ENCODE results near the gene CREB5.

The CREB5 gene

DNA sequence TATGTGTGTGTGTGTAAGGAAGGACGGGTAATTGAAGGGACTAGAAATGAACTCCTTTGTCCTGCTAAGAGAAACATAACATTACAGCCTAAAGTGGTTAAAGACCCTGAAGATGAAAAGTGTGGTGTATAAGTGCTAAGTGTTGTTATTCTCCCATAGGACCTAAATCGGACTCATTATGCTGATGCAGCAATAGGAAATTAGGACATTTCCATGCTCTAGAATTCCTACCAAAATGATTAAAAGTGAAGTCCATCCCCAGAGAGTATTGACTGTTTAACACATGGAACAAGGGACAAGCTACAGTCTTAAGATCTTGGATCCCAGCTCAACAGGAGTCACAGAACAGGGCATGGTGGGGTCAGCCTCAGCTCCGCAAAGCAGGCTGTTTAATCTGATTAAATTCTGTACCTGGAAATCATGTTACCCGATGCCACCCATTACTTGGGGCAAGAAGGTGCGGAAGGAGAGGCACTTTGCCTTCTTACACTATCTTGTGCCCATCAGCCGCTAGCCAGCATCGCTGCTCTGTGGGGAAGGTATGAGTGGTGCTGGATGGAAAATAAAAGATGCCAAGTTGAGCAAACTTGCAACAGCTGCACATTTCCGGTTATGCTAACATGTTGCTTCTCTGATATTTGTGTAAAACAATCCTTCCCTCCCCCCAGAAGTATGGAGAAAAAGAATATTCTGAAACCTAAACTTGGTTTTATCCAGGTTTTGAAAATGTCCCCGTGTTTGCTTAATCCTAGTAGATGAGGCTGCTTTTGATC, 100.5 kb downstream of the CREB5 start:
- CTCF ChIA-PET, result no interaction called here
- H3K4me1 Mint-ChIP-seq, result peaks cover 2% of the 10 kb centered on the region
- peaks cover 7% of the 10 kb centered on the region for H3K27me3 Mint-ChIP-seq
- no peak overlapping the region for H3K27ac Mint-ChIP-seq
- no peak overlapping the region for H3K4me3 Mint-ChIP-seq
- H3K36me3 Mint-ChIP-seq, result no peaks in the 10 kb centered on the region
- H3K9me3 Mint-ChIP-seq, result no peaks in the 10 kb centered on the region
- no peak for DNase-seq

DNA sequence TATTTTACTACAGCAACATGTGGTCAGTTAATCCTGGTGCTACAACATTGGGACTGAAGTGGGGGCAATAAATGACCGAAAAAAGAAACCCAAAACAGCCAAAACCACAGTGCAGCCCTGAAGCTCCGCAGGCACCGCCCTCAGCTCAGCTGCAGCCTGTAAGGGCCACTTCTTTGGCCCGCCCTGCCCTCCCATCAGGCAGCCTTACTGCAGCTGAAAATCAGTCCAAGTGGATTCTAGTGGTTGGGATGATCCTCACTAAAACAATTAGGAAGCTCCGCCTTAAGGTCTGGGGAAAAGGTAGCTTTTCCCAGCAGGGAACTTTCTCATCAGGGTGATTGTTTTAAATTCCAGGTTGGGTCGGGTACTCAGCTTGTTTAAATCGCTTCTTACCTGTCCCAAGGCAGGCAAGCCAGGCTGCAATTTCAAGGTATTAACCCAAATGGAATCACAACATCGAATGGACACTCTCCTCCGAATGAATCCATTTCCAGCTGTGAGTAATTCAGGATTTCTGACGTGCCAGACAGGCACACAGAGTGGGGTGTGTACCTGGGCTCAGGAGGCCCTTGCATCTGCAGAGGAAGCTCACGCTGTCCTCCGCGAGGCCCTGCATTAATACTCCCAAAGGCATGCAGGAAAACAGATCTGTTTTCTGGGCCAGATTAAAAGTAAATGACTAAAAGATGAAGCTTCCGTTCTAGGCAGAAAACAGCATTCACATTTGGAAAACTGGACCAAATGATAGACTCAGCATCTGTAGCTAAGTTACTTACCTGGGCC, 104.3 kb downstream of the CREB5 start:
- H3K36me3 Mint-ChIP-seq, result no peaks in the 10 kb centered on the region
- no peak for DNase-seq
- H3K27ac Mint-ChIP-seq, result no peak overlapping the region
- no peak overlapping the region for H3K4me3 Mint-ChIP-seq
- peaks cover 4% of the 10 kb centered on the region for H3K27me3 Mint-ChIP-seq
- H3K4me1 Mint-ChIP-seq, result no peaks in the 10 kb centered on the region
- H3K9me3 Mint-ChIP-seq, result no peaks in the 10 kb centered on the region
- CTCF ChIA-PET, result no interaction called here

GRCh38 chr7:28517206-28517605, 104.9 kb downstream of the CREB5 start:
- Mint-ChIP-seq H3K9me3 (no peaks in the 10 kb centered on the region), H3K36me3 (no peaks in the 10 kb centered on the region), H3K4me1 (no peaks in the 10 kb centered on the region), H3K27me3 (peaks cover 4% of the 10 kb centered on the region), H3K27ac (no peak overlapping the region), H3K4me3 (no peak overlapping the region)
- no peak for DNase-seq
- CTCF ChIA-PET, result no interaction called here

DNA sequence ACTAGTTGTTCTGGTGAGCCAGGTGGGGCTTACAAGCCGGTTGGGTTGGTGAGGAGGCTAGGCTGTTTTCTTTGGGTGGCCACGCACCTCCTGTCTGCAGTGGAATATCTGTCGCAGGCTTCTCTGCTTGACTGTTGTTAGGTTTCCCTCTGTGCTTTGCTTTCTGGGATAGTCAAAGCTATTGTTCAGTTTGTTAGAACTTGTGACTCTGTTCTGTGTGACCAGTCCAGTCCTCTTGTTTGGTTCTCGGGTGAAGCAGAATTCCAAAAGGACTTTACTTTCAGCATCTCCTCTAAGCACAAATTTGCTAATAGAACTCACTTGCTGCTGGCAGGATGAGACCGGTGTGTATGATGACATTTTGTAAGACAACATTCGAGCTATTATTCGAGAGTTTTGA, 105.3 kb downstream of the CREB5 start:
- Mint-ChIP-seq H3K27ac (no peak overlapping the region), H3K27me3 (peaks cover 4% of the 10 kb centered on the region), H3K4me1 (no peaks in the 10 kb centered on the region), H3K9me3 (no peaks in the 10 kb centered on the region), H3K36me3 (no peaks in the 10 kb centered on the region), H3K4me3 (no peak overlapping the region)
- CTCF ChIA-PET, result no interaction called here
- DNase-seq, result no peak

- CTCF ChIA-PET, result no interaction called here
- Mint-ChIP-seq H3K27ac (no peak overlapping the region), H3K9me3 (no peaks in the 10 kb centered on the region), H3K36me3 (no peaks in the 10 kb centered on the region), H3K4me3 (no peak overlapping the region), H3K4me1 (no peaks in the 10 kb centered on the region), H3K27me3 (peaks cover 4% of the 10 kb centered on the region)
- no peak for DNase-seq
Measured at GRCh38 chr7:28520074-28521015, 108.0 kb downstream of the CREB5 start.

GRCh38 chr7:28524978-28525377, 112.7 kb downstream of the CREB5 start:
- H3K4me3 Mint-ChIP-seq, result no peak overlapping the region
- CTCF ChIA-PET, result interaction anchor here (0.7 kb wide), 1 partner anchor 318 kb away, joined by 3 read pairs; no protein-coding TSS in a partner anchor
- no peak for DNase-seq
- H3K9me3 Mint-ChIP-seq, result no peaks in the 10 kb centered on the region
- no peak overlapping the region for H3K27ac Mint-ChIP-seq
- H3K36me3 Mint-ChIP-seq, result no peaks in the 10 kb centered on the region
- peaks cover 4% of the 10 kb centered on the region for H3K27me3 Mint-ChIP-seq
- H3K4me1 Mint-ChIP-seq, result no peaks in the 10 kb centered on the region

DNA sequence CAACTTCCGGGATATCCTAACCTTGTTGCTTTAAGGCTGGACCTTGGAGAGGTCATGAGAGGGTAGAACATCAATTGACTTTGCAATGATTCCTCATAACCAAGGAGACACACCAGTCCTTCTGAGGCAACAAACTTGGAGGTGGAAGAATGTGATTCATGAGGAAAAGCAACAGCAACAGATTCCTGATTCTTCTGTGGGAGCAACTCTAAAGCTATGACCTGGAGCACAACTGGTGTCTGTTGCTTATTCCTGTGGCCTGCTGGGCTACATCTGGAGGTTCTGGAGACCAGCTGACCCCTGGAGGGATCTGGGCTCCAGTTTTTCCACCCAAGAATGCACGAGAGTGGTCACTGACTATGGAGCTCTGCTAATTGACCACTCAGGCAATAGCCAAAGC, 116.6 kb downstream of the CREB5 start:
- H3K27ac Mint-ChIP-seq, result no peak overlapping the region
- H3K4me1 Mint-ChIP-seq, result no peaks in the 10 kb centered on the region
- no peaks in the 10 kb centered on the region for H3K27me3 Mint-ChIP-seq
- H3K36me3 Mint-ChIP-seq, result no peaks in the 10 kb centered on the region
- H3K9me3 Mint-ChIP-seq, result no peaks in the 10 kb centered on the region
- no peak overlapping the region for H3K4me3 Mint-ChIP-seq
- CTCF ChIA-PET, result no interaction called here
- DNase-seq, result no peak

DNA sequence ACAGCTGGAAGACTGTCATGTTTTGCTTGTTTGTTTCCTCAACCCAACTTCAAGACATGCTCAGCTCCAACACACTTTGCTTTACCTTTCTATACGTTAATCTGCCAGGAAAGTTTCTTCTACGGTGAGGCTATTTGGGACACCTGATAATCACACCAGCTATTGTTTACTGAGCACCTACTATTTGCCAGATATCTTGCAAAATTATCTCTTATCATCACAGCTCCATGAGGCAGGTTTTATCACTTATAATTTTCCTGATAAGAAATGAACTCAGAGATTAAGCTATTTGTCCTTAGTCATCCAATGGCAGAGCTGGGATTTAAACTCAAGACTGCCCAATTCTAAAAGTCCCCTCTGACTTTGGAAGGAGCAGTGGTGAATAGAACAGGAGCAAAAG, 117.4 kb downstream of the CREB5 start:
- H3K27ac Mint-ChIP-seq, result no peak overlapping the region
- no peaks in the 10 kb centered on the region for H3K27me3 Mint-ChIP-seq
- no peaks in the 10 kb centered on the region for H3K9me3 Mint-ChIP-seq
- H3K4me3 Mint-ChIP-seq, result no peak overlapping the region
- H3K4me1 Mint-ChIP-seq, result no peaks in the 10 kb centered on the region
- no peaks in the 10 kb centered on the region for H3K36me3 Mint-ChIP-seq
- no peak for DNase-seq
- CTCF ChIA-PET, result no interaction called here

- no peaks in the 10 kb centered on the region for H3K4me1 Mint-ChIP-seq
- CTCF ChIA-PET, result no interaction called here
- no peaks in the 10 kb centered on the region for H3K36me3 Mint-ChIP-seq
- H3K27ac Mint-ChIP-seq, result no peak overlapping the region
- peaks cover 3% of the 10 kb centered on the region for H3K27me3 Mint-ChIP-seq
- no peak overlapping the region for H3K4me3 Mint-ChIP-seq
- DNase-seq, result no peak
- H3K9me3 Mint-ChIP-seq, result no peaks in the 10 kb centered on the region
Measured at GRCh38 chr7:28530175-28530802, 118.0 kb downstream of the CREB5 start.

GRCh38 chr7:28530803-28531175, 118.5 kb downstream of the CREB5 start:
- DNase-seq, result no peak
- CTCF ChIA-PET, result no interaction called here

GRCh38 chr7:28531291-28531690, 119.0 kb downstream of the CREB5 start:
- Mint-ChIP-seq H3K4me3 (no peak overlapping the region), H3K27ac (no peak overlapping the region), H3K36me3 (no peaks in the 10 kb centered on the region), H3K27me3 (peaks cover 6% of the 10 kb centered on the region), H3K4me1 (no peaks in the 10 kb centered on the region), H3K9me3 (no peaks in the 10 kb centered on the region)
- CTCF ChIA-PET, result no interaction called here
- DNase-seq, result no peak

More at GRCh38 chr7:28530803-28531175, 118.5 kb downstream of the CREB5 start:
- no peaks in the 10 kb centered on the region for H3K36me3 Mint-ChIP-seq
- H3K9me3 Mint-ChIP-seq, result no peaks in the 10 kb centered on the region
- H3K4me3 Mint-ChIP-seq, result no peak overlapping the region
- peaks cover 6% of the 10 kb centered on the region for H3K27me3 Mint-ChIP-seq
- no peak overlapping the region for H3K27ac Mint-ChIP-seq
- no peaks in the 10 kb centered on the region for H3K4me1 Mint-ChIP-seq

GRCh38 chr7:28532181-28532580, 119.9 kb downstream of the CREB5 start:
- Mint-ChIP-seq H3K9me3 (no peaks in the 10 kb centered on the region), H3K4me1 (no peaks in the 10 kb centered on the region), H3K36me3 (no peaks in the 10 kb centered on the region), H3K27ac (no peak overlapping the region), H3K4me3 (no peak overlapping the region), H3K27me3 (peaks cover 6% of the 10 kb centered on the region)
- no peak for DNase-seq
- CTCF ChIA-PET, result no interaction called here

- DNase-seq, result no peak
- CTCF ChIA-PET, result no interaction called here
- no peaks in the 10 kb centered on the region for H3K4me1 Mint-ChIP-seq
- H3K27me3 Mint-ChIP-seq, result peaks cover 6% of the 10 kb centered on the region
- no peak overlapping the region for H3K4me3 Mint-ChIP-seq
- H3K9me3 Mint-ChIP-seq, result no peaks in the 10 kb centered on the region
- no peaks in the 10 kb centered on the region for H3K36me3 Mint-ChIP-seq
- no peak overlapping the region for H3K27ac Mint-ChIP-seq
Measured at GRCh38 chr7:28533267-28533666, 120.9 kb downstream of the CREB5 start.

Measured in activated naive CD4-positive, alpha-beta T cell treated with anti-CD3 and anti-CD28 coated beads, Interleukin-2, amount 10 ng/mL, durations not matched to agents 7 days and 5 days (primary cell).